ENCODE data around the gene NHLH2.

The NHLH2 gene

DNA sequence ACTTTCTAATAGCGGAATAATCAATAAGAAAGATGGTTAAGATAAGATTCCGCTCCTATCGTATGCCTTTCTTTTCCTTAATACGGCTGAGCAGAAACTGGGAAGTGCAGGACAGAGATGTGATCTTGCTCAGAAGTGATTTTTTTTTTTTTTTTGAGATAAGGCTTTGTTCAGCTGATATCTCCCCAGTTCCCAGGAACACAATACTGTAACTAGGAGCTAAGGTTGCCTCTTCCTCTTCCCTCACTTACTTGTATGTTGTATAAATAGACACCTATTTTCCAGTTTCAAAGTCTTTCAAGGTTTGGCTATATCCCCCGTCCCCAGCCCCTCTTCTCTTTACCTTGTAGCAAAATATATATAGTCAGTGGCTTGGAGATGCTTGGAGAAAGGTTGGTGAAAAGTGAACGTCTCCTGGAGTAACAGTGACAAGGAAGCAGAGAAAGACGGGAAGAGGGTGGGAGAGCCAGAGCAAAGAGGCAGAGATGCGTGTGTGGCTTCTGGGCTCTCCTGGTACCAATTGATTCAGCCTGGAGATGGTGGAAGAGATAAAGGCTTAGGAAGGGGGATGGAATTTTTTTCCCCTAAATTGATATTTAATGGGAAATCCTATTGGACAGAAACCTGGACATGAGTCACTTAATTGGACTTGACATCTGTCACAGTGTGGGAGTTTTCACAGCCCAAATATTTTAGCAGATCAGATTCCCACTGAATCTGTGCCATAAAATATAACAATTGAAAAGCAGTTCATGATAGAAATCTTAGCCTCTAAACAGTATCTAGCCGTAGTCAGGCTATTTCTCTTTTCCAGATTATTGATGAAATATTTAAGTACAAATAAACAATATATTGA is at the start of gene NHLH2:
Gene NHLH2 (minus strand): TSS at position 522 of the 856 bp plus-strand sequence. CDS start 2,754 bp downstream, outside the sequence.
- no peak for TF ChIP-seq CTCF (IDR thresholded peaks at IDR 0.05; ENCODE audit: insufficient read depth, missing control alignments)
- FAIRE-seq (no peak), DNase-seq (ENCODE audit: insufficient read length, low spot score) (no peak)

GRCh38 chr1:115890580-115890979 is 49.7 kb upstream of the NHLH2 start:
- FAIRE-seq: no peak

GRCh38 chr1:115888976-115889375 is 48.0 kb upstream of the NHLH2 start:
- no peak for TF ChIP-seq CTCF (IDR thresholded peaks at IDR 0.05; ENCODE audit: insufficient read depth, missing control alignments)
- DNase-seq (ENCODE audit: insufficient read length, low spot score): no peak
- no peak for FAIRE-seq

More at GRCh38 chr1:115890580-115890979, 49.7 kb upstream of the NHLH2 start:
- no peak for TF ChIP-seq CTCF (IDR thresholded peaks at IDR 0.05; ENCODE audit: insufficient read depth, missing control alignments)
- no peak for DNase-seq (ENCODE audit: insufficient read length, low spot score)

- DNase-seq (ENCODE audit: insufficient read length, low spot score) (no peak), FAIRE-seq (no peak)
- TF ChIP-seq CTCF (IDR thresholded peaks at IDR 0.05; ENCODE audit: insufficient read depth, missing control alignments): no peak
Observed at GRCh38 chr1:115882913-115883902, 42.3 kb upstream of the NHLH2 start.

DNA sequence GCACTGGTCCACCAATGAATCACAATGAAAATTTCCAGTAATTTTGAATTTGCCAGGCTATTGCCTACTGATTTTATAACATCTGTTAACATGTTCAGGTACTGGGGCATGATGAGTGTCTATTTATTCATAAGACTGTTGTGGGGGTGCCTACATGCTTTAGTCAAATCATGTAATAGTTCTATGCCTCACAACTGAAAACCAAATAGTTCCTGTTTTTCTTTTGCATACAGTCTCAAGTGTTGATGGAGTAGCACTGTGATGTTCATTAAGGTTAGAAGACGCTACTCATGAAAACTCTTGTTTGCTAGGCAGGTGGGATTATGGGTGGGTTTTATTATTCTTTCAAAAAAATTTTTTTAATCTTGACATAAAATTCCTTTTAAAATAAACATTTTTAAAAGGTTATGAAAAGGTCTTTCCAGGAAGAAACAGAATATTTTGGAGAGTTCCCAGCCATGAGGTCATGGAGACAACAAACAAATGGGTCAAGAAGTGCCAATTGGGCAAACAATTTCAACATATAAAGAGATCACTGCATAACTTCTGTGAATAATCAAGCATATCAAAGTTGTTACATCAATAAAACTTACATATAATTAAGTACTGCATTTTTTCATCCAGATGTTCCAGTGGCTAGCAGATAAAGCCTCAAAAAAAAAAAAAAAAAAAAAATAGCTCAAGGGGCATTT is 40.2 kb upstream of the NHLH2 start:
- TF ChIP-seq CTCF (IDR thresholded peaks at IDR 0.05; ENCODE audit: insufficient read depth, missing control alignments): no peak
- DNase-seq (ENCODE audit: insufficient read length, low spot score) (no peak), FAIRE-seq (no peak)

- FAIRE-seq: no peak
- TF ChIP-seq CTCF (IDR thresholded peaks at IDR 0.05; ENCODE audit: insufficient read depth, missing control alignments): peak; percentile 31
- no peak for DNase-seq (ENCODE audit: insufficient read length, low spot score)
Observed at GRCh38 chr1:115879977-115880376, 39.1 kb upstream of the NHLH2 start.

Data from D721Med (cell line).